GM12875 (cell line): ENCODE measurements around the gene CEACAM18.

Experiments used
- H3K4me3 ChIP-seq: one replicate; pipeline ENCODE4 v1.5.1; 2011; ENCODE audit warnings: low read depth, low read length, control low read depth
- CTCF ChIP-seq: IDR thresholded peaks from 2 replicates; pipeline ENCODE4 v1.5.1; 2011; ENCODE audit warnings: low read depth, mild to moderate bottlenecking, control low read depth, inconsistent platforms, low read length, moderate library complexity, borderline replicate concordance; ENCODE audit not compliant: insufficient read depth

Gene CEACAM18

GRCh38 chr19:51531349-51532315 is 53.3 kb downstream of the CEACAM18 start, which contains the start of gene SIGLEC6:
Gene SIGLEC6, minus strand, starts transcription at chr19:51531670. Its CDS starts 22 bp downstream, at chr19:51531648.
- no peak for TF ChIP-seq CTCF
- H3K4me3 ChIP-seq, result no peak within 1 kb of the TSS

- H3K4me3 ChIP-seq, result no peak overlapping the region
- no peak for TF ChIP-seq CTCF
Measured at GRCh38 chr19:51535535-51535934, 57.2 kb downstream of the CEACAM18 start.

GRCh38 chr19:51539821-51540366 is 61.6 kb downstream of the CEACAM18 start:
- H3K4me3 ChIP-seq, result no peak overlapping the region
- TF ChIP-seq CTCF, result no peak
